GM18520 (cell line): Measurements from ENCODE around the gene PYROXD2.

Experiments used
- ATAC-seq: cut with Tn5 transposase; IDR thresholded peaks from one replicate; pipeline ENCODE4 v1.9.1; 2021; ENCODE audit not compliant: unreplicated experiment

PYROXD2 gene

GRCh38 chr10:98435178-98435577 lies 20.2 kb upstream of the PYROXD2 start:
- ATAC-seq, result no peak

GRCh38 chr10:98433881-98434732 lies 19.1 kb upstream of the PYROXD2 start:
- no peak for ATAC-seq

- no peak for ATAC-seq
Measured at GRCh38 chr10:98433371-98433770, 18.4 kb upstream of the PYROXD2 start.

- ATAC-seq, result no peak
Measured at GRCh38 chr10:98432330-98432729, 17.3 kb upstream of the PYROXD2 start.

GRCh38 chr10:98431016-98431415 lies 16.0 kb upstream of the PYROXD2 start:
- ATAC-seq, result no peak

GRCh38 chr10:98430427-98430826 lies 15.4 kb upstream of the PYROXD2 start:
- ATAC-seq, result no peak

GRCh38 chr10:98429320-98430072 lies 14.5 kb upstream of the PYROXD2 start:
- ATAC-seq, result no peak

GRCh38 chr10:98427011-98427515 lies 12.1 kb upstream of the PYROXD2 start:
- no peak for ATAC-seq

- ATAC-seq, result no peak
Measured at GRCh38 chr10:98425511-98426352, 10.8 kb upstream of the PYROXD2 start.

- no peak for ATAC-seq
Measured at GRCh38 chr10:98424295-98425254, 9.6 kb upstream of the PYROXD2 start.

GRCh38 chr10:98423691-98424120 lies 8.7 kb upstream of the PYROXD2 start:
- no peak for ATAC-seq

GRCh38 chr10:98422182-98422581 lies 7.2 kb upstream of the PYROXD2 start:
- no peak for ATAC-seq

GRCh38 chr10:98420786-98421185 lies 5.8 kb upstream of the PYROXD2 start:
- no peak for ATAC-seq

- no peak for ATAC-seq
Measured at GRCh38 chr10:98419469-98420261, 4.7 kb upstream of the PYROXD2 start.

- ATAC-seq, result no peak
Measured at GRCh38 chr10:98418665-98419468, 3.9 kb upstream of the PYROXD2 start.

GRCh38 chr10:98417973-98418664 lies 3.1 kb upstream of the PYROXD2 start:
- ATAC-seq, result no peak

GRCh38 chr10:98417481-98417959 lies 2.5 kb upstream of the PYROXD2 start:
- ATAC-seq, result no peak
